ENCODE measurements around the gene IL10RB. TPM values are rescaled to one million over a fixed set of nuclear protein-coding genes. Genes with fewer than 3 reads are reported as not detected.

Gene IL10RB
- polyA plus RNA-seq, 12 donors = 13.8 to 29.1 (median 21.0) TPM; not detected in 1

DNA sequence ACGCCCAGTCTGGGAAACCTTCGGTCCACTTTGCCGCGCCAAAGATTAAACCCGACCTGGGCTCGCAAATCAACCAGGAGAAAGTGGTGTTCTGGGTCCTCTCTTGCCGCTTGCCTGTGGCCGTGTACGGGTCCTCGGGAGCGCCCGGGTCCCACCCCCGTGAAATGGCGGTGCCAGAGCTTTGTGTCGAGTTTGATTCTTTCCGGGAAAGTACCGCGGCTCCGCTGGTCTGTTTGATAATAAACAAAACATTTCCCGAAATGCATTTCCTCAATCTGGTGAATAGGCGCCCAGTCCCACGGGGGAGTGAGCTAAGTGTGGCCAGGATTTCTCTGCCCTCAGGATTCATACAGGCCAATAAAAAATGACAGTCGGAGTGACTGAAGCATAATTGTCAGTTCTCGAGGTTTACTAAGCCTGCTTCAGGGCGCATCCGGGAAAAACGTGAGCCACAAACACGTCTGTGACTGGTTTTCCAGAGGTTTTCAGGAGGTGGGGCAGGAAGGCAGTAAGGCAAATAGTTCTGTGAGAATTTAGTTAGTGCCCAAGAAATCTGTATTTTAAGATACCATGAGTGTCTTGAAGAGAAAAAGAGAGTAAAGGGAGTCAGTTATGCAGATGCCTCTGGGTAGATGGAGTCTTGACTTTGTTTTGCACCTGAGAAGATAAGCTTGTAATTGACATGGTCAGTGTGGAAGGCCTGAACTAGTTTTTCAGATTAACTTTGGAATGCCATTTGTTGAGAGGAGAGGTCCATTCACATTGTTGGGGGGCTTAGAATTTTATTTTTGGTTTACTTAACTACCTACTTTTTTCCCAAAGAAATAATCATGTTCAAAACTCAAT, 59.3 kb downstream of the IL10RB start:
- peak; percentile 68 for DNase-seq

DNA sequence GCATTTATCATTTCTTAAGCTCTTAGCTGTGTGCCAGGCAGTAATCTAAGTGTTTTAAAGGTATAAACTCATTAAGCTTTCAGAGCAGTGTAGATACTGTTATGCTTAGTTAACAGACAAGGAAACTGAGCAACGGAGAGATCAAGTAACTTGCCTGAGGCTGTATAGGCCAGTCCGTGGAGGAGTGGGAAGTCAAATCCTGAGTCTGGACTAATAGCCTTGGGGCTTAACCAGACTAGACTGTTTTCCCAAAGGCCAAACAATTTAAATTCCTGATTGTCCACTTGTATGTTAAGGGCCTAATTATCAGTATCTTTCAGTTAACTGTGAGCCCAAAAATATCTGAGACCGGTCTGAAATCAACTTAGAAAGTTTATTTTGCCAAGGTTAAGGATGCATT, 61.2 kb downstream of the IL10RB start:
- no peak for DNase-seq

DNA sequence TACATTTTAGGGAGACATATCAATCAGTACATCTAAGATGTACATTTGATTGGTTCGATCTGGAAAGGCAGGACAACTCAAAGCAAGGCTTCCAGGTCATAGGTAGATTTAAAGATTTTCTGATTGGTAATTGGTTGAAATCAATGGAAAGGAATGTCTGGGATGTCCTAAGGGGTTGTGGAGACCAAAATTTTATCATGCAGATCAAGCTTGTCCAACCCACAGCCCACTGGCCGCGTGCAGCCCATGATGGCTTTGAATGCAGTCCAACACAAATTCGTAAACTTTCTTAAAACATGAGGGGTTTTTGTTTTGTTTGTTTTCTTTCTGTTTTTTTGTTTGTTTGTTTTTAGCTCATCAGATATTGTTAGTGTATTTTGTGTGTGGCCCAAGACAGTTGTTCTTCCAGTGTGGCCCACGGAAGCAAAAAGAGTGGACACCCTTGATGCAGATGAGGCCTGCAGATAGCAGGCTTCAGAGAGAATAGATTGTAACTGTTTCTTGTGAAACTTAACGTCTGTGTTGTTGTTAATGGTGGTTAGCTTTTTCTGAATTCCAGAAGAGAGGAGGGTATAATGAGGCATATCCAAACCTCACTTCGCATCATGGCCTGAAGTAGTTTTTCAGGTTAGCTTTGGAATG, 61.7 kb downstream of the IL10RB start:
- no peak for DNase-seq

- no peak for DNase-seq
Measured at GRCh38 chr21:33330726-33331125, 64.6 kb downstream of the IL10RB start.

GRCh38 chr21:33332143-33332542, 66.0 kb downstream of the IL10RB start:
- DNase-seq = no peak

- no peak for DNase-seq
Measured at GRCh38 chr21:33334191-33334590, 68.0 kb downstream of the IL10RB start.

- DNase-seq = no peak
Measured at GRCh38 chr21:33334824-33335223, 68.7 kb downstream of the IL10RB start.

DNA sequence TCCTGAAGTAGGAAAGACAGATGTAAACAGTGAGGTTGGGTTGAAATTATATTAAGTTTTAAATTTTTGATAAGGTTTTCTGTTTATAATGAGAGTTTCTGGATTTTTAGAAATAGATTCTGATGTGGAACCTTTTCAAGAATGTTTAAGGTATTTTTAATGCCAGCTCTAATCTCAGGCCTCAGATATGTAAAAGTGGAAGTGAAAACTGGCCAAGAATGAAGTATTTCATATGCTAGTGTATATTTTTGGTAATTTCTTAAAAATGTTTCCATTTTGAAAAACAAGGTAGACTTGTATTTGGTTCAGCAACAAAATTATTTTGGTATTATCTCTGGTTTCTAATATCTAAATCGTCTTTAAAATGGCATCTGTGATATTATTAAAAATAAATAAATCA, 73.0 kb downstream of the IL10RB start:
- DNase-seq = no peak

GRCh38 chr21:33339918-33340317, 73.8 kb downstream of the IL10RB start:
- no peak for DNase-seq

- DNase-seq = no peak
Measured at GRCh38 chr21:33345751-33346238, 79.6 kb downstream of the IL10RB start.

Other genes with a start within 250 kb of the IL10RB start
- under 1 TPM in 2 of 12 donors, not detected in 10; 0.14 to 0.16 TPM for gene OLIG2, start 240.4 kb upstream of the IL10RB start, polyA plus RNA-seq (ENCODE audit: insufficient read length in 12 of 12)
- gene OLIG1, start 196.2 kb upstream of the IL10RB start, polyA plus RNA-seq (ENCODE audit: insufficient read length in 12 of 12) = under 1 TPM in 9 of 12 donors, not detected in 3; 0.11 to 0.49 (median 0.36) TPM
- 10 to 100 TPM in 7 of 12 donors, 1 to 10 TPM in 4, not detected in 1; 7.4 to 19.4 (median 12.3) TPM for gene IFNAR2, start 36.4 kb upstream of the IL10RB start, polyA plus RNA-seq (ENCODE audit: insufficient read length in 12 of 12)
- 10 to 100 TPM in 11 of 12 donors, not detected in 1; 15.3 to 29.6 (median 25.7) TPM for gene IFNAR1, start 58.6 kb downstream of the IL10RB start, polyA plus RNA-seq (ENCODE audit: insufficient read length in 12 of 12)
- 10 to 100 TPM in 11 of 12 donors, not detected in 1; 49.3 to 90.4 (median 54.2) TPM for gene IFNGR2, start 137.0 kb downstream of the IL10RB start, polyA plus RNA-seq (ENCODE audit: insufficient read length in 12 of 12)
- 10 to 100 TPM in 11 of 12 donors, not detected in 1; 20.0 to 49.1 (median 25.4) TPM for gene TMEM50B, start 213.6 kb downstream of the IL10RB start, polyA plus RNA-seq (ENCODE audit: insufficient read length in 12 of 12)
- gene DNAJC28, start 225.3 kb downstream of the IL10RB start, polyA plus RNA-seq (ENCODE audit: insufficient read length in 12 of 12) = 1 to 10 TPM in 10 of 12 donors, not detected in 2; 2.3 to 4.4 (median 3.3) TPM

Measured in muscle of arm (tissue), 12 donors.